NCI-H1092 treated with DMSO at 0.1 percent for 48 hours (cell line): Measurements from ENCODE around the gene TSPAN2.
"Not testable (repeated sequence)": the region's sequence is repeated elsewhere in the genome, so short reads cannot be mapped to it uniquely, and the experiment has no call there.

ENCODE experiments used
- DNase-seq: peaks from one replicate; lab custom pipeline; 2025; lab: John Stamatoyannopoulos, UW

The TSPAN2 gene

GRCh38 chr1:115036814-115037507, 52.3 kb downstream of the TSPAN2 start:
- no peak for DNase-seq

GRCh38 chr1:115035652-115036051, 53.7 kb downstream of the TSPAN2 start:
- no peak for DNase-seq

- no peak for DNase-seq
These were observed 57.7 kb downstream of the TSPAN2 start for GRCh38 chr1:115031595-115031994.

- no peak for DNase-seq
These were observed 59.8 kb downstream of the TSPAN2 start, which contains the start of gene TSHB for GRCh38 chr1:115029526-115029925. TSHB (plus strand) TSS chr1:115029826; CDS start chr1:115033363, 3,537 bp downstream.

GRCh38 chr1:115023593-115023992, 65.7 kb downstream of the TSPAN2 start:
- no peak for DNase-seq

GRCh38 chr1:115021145-115021544, 68.2 kb downstream of the TSPAN2 start:
- DNase-seq, result no peak

- not testable (repeated sequence) for DNase-seq
These were observed 69.8 kb downstream of the TSPAN2 start for GRCh38 chr1:115019549-115019948.

- DNase-seq, result no peak
These were observed 75.5 kb downstream of the TSPAN2 start for GRCh38 chr1:115013792-115014191.

GRCh38 chr1:115012434-115012833, 76.9 kb downstream of the TSPAN2 start:
- no peak for DNase-seq

GRCh38 chr1:115012006-115012405, 77.3 kb downstream of the TSPAN2 start:
- no peak for DNase-seq

- no peak for DNase-seq
These were observed 83.1 kb downstream of the TSPAN2 start for GRCh38 chr1:115006191-115006590.
